GM12878 (cell line): ENCODE measurements around the gene JPH4. TPM values are rescaled to one million over a fixed set of nuclear protein-coding genes. Genes with fewer than 3 reads are reported as not detected.

ENCODE experiments used
- ATAC-seq: fragments of 200-7000 bp; cut with Tn5 transposase; 3 replicates; pipeline ENCODE4 v1.9.1; 2020; ENCODE audit warnings: mild to moderate bottlenecking, moderate library complexity
- BruUV-seq: library from RNA; stranded (reverse); fragments of 400-500 nt; replicated peaks from 2 replicates; lab custom pipeline; 2021; lab: Mats Ljungman, UMichigan
- CTCF ChIA-PET: fragments of 300-600 bp; sonication (Branson Sonifier 250); formaldehyde crosslinking; extraction: SDS; loops from one replicate; lab custom pipeline; 2021; ENCODE audit warnings: inconsistent platforms; lab: Yijun Ruan, JAX
- POLR2A ChIA-PET: fragments of 350-600 bp; formaldehyde crosslinking; extraction: SDS; loops from one replicate; lab custom pipeline; 2021; ENCODE audit warnings: inconsistent platforms; lab: Charles Lee
- RAD21 ChIA-PET: fragments of 300-600 bp; sonication (Branson Sonifier 250); formaldehyde crosslinking; loops from one replicate; lab custom pipeline; 2023; ENCODE audit warnings: antibody characterized with exemption; ENCODE audit not compliant: unreplicated experiment; lab: Charles Lee
- SMC1A ChIA-PET: fragments of 300-600 bp; sonication (Branson Sonifier 250); formaldehyde crosslinking; loops from one replicate; lab custom pipeline; 2023; ENCODE audit not compliant: unreplicated experiment, uncharacterized antibody; lab: Charles Lee
- DNase-seq: peaks from one replicate; pipeline ENCODE4 v3.0.0-alpha.2; 2011; ENCODE audit warnings: low read depth, low spot score
- FAIRE-seq: peaks from 3 replicates; lab custom pipeline; 2011; peaks lifted over from hg19 to GRCh38; lab: Jason Lieb, UNC
- H2AFZ ChIP-seq: 2 replicates; pipeline ENCODE4 v1.6.0; 2011; ENCODE audit warnings: low read depth, low read length, control low read depth; ENCODE audit not compliant: control insufficient read depth
- H3K27ac ChIP-seq: 2 replicates; pipeline ENCODE4 v1.5.1; 2011; ENCODE audit warnings: control low read depth; ENCODE audit not compliant: control insufficient read depth, insufficient read depth
- H3K27me3 ChIP-seq, 2 experiments: replicated peaks in 1 of 2; 2 replicates each; pipeline versions ENCODE4 v1.6.0 to v1.6.1; 2011; ENCODE audit warnings: low read length in 1 of 2; ENCODE audit not compliant: control insufficient read depth in 2 of 2, insufficient read depth in 2 of 2
- H3K36me3 ChIP-seq, 2 experiments: 2 replicates each; pipeline ENCODE4 v1.5.1; 2011; ENCODE audit warnings: low read length in 1 of 2; ENCODE audit not compliant: control insufficient read depth in 2 of 2, insufficient read depth in 2 of 2
- H3K4me1 ChIP-seq: 2 replicates; pipeline ENCODE4 v1.6.1; 2011; ENCODE audit warnings: mild to moderate bottlenecking, low read length, moderate library complexity, mixed read lengths; ENCODE audit not compliant: control insufficient read depth, insufficient read depth
- H3K4me2 ChIP-seq: 2 replicates; pipeline ENCODE4 v1.6.0; 2011; ENCODE audit warnings: control low read depth; ENCODE audit not compliant: control insufficient read depth, insufficient read depth
- H3K4me3 ChIP-seq: fragments of 200-600 bp; sonication (generic); 2 replicates; pipeline ENCODE4 v1.5.1; 2016
- H3K79me2 ChIP-seq: 2 replicates; pipeline ENCODE4 v1.6.0; 2011; ENCODE audit warnings: low read length; ENCODE audit not compliant: control insufficient read depth, insufficient read depth
- H3K9ac ChIP-seq: 2 replicates; pipeline ENCODE4 v1.8.0; 2011; ENCODE audit warnings: low read length, control low read depth, mixed read lengths; ENCODE audit not compliant: control insufficient read depth, insufficient read depth
- H3K9me3 ChIP-seq: replicated peaks from 3 replicates; pipeline ENCODE4 v1.5.1; 2011; ENCODE audit warnings: mild to moderate bottlenecking, low read length; ENCODE audit not compliant: control insufficient read depth, insufficient read depth
- H4K20me1 ChIP-seq: 2 replicates; pipeline ENCODE4 v1.6.0; 2011; ENCODE audit not compliant: control insufficient read depth, insufficient read depth
- ASH2L ChIP-seq: fragments of 300-600, 200-600 bp; sonication (generic); IDR thresholded peaks from 2 replicates; pipeline ENCODE4 v1.6.1; 2017; ENCODE audit warnings: low read depth, mild to moderate bottlenecking, borderline replicate concordance
- CBFB ChIP-seq: IDR thresholded peaks from 2 replicates; pipeline ENCODE4 v1.6.1; 2016; ENCODE audit warnings: antibody characterized with exemption, low read depth
- MYC ChIP-seq: IDR thresholded peaks from 2 replicates; pipeline ENCODE4 v1.6.1; 2011; ENCODE audit warnings: mild to moderate bottlenecking, low read length, moderate library complexity, inconsistent platforms; ENCODE audit not compliant: insufficient read depth, insufficient replicate concordance, insufficient read length, severe bottlenecking
- NR2F1 ChIP-seq: fragments of 450-650 bp; conservative IDR thresholded peaks from 2 replicates; pipeline ENCODE4 v1.6.1; 2017; ENCODE audit warnings: mild to moderate bottlenecking
- PAX8 ChIP-seq: fragments of 450-650 bp; IDR thresholded peaks from 2 replicates; pipeline ENCODE4 v1.6.1; 2017; ENCODE audit warnings: mild to moderate bottlenecking, moderate library complexity
- SMARCA5 ChIP-seq: fragments of 450-650 bp; IDR thresholded peaks from 2 replicates; pipeline ENCODE4 v1.6.1; 2017; ENCODE audit warnings: mild to moderate bottlenecking
- TAF1 ChIP-seq: IDR thresholded peaks from 2 replicates; pipeline ENCODE4 v1.6.1; 2011; ENCODE audit warnings: mild to moderate bottlenecking, low read depth, low read length, borderline replicate concordance
- WGBS: methylation state at CpG from one replicate; pipeline ENCODE4 v1.1.6; 2016; ENCODE audit warnings: low lambda C conversion rate; ENCODE audit not compliant: insufficient replicate concordance, insufficient coverage; ENCODE audit errors: missing lambda C conversion rate; 5-methylcytosine and 5-hydroxymethylcytosine counted together
- in situ Hi-C: fragments of 300-500 bp; cut with MboI; formaldehyde crosslinking; loops from 9 replicates; pipeline ENCODE4 v1.14.3; 2018; ENCODE audit warnings: mixed read lengths
- intact Hi-C: fragments of 100-400 bp; cut with micrococcal nuclease; formaldehyde crosslinking; loops from one replicate; pipeline ENCODE4 v1.14.2; 2022; ENCODE audit not compliant: unreplicated experiment
- polyA plus RNA-seq, 11 experiments: library from polyadenylated mRNA; depleted of rRNA in 4 of 11; unstranded in 6 of 11; stranded (reverse) in 5 of 11; fragments of >200 nt; fragmentation: Nextera tagmentation in 4 of 11; fragmentation: Illumina TruSeq in 1 of 11; extraction: Ambion mirVana in 4 of 11; extraction: Trizol in 1 of 11; gene quantifications; 1 replicate in 1 of 11; 2 replicates in 10 of 11; pipeline versions ENCODE4 v1.2.1 to v1.2.3, GENCODE V29; 2011 to 2016; ENCODE audit warnings: inconsistent platforms in 2 of 11, missing spikeins in 2 of 11, low read depth in 1 of 11
- total RNA-seq, 4 experiments: library from RNA; depleted of rRNA in 3 of 4; stranded (reverse); fragments of >200 nt in 3 of 4; fragmentation: Illumina TruSeq in 1 of 4; extraction: Trizol in 1 of 4; gene quantifications; 2 replicates each; pipeline versions ENCODE4 v1.2.1 to v1.2.3, GENCODE V29; 2013 to 2021
- TF ChIP-seq, protein P1 (sequence below): fragments of 450-650 bp; IDR thresholded peaks from 2 replicates; pipeline ENCODE4 v1.6.1; 2017; ENCODE audit warnings: antibody characterized with exemption, mild to moderate bottlenecking, moderate library complexity

Gene JPH4
- total and polyA plus RNA-seq, 10 of the 15 experiments (the other 5 are each of a cell fraction or from before 2014, with no cell fraction given) = 0.48 to 10.3 (median 3.8) TPM

DNA sequence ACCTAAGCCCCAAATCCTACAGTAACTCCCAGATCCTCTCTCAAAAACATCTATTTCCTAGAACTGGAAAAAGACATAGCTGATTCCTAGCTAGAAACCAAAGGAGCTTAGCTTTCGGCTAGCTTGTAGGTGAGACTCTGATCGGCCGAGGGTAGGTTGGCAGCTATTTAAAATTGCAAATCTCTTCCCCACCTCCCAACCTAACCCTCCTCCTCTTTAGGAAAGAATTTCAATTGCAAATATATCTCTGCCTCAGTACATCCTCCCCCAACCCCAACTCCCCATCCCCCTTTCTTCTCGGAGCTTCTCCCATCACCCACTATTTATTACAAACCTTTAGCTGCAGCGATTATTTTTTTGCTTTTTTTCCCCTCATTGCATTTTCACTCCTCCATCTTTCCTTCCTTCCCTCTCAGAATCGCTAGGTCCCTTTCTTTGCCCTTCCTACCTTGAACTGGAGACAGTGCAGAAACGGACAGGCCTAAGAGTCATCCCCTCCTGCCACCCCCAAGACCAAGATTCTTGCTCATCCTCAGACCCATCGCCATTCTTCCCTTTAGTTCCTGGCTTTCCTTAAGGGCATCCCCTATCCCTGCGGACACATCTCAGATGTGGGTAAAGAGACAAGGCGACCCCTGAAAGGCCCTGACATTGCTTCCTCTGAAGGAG lies 40.4 kb downstream of the JPH4 start:
- Histone ChIP-seq H2AFZ (no peak overlapping the region), H3K36me3 (no peaks in the 10 kb centered on the region), H3K79me2 (no peaks in the 10 kb centered on the region), H3K4me1 (no peaks in the 10 kb centered on the region), H3K9ac (no peak overlapping the region), H3K4me2 (no peak overlapping the region), H3K27ac (no peak overlapping the region), H3K4me3 (no peak overlapping the region), H3K27me3 (no peaks in the 10 kb centered on the region), H4K20me1 (no peaks in the 10 kb centered on the region), H3K9me3 (no peaks in the 10 kb centered on the region)
- TF ChIP-seq NR2F1 (no peak), CBFB (no peak), ASH2L (no peak), SMARCA5 (no peak), MYC (no peak), PAX8 (no peak), TAF1 (no peak)
- TF ChIP-seq, protein P1, sequence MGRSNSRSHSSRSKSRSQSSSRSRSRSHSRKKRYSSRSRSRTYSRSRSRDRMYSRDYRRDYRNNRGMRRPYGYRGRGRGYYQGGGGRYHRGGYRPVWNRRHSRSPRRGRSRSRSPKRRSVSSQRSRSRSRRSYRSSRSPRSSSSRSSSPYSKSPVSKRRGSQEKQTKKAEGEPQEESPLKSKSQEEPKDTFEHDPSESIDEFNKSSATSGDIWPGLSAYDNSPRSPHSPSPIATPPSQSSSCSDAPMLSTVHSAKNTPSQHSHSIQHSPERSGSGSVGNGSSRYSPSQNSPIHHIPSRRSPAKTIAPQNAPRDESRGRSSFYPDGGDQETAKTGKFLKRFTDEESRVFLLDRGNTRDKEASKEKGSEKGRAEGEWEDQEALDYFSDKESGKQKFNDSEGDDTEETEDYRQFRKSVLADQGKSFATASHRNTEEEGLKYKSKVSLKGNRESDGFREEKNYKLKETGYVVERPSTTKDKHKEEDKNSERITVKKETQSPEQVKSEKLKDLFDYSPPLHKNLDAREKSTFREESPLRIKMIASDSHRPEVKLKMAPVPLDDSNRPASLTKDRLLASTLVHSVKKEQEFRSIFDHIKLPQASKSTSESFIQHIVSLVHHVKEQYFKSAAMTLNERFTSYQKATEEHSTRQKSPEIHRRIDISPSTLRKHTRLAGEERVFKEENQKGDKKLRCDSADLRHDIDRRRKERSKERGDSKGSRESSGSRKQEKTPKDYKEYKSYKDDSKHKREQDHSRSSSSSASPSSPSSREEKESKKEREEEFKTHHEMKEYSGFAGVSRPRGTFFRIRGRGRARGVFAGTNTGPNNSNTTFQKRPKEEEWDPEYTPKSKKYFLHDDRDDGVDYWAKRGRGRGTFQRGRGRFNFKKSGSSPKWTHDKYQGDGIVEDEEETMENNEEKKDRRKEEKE = no peak
- POLR2A ChIA-PET = interaction anchor here (0.7 kb wide), 1 partner anchor 18 kb away, joined by 4 read pairs; the partner anchor contains the start of gene THTPA
- no TSS peak for BruUV-seq
- intact Hi-C loops = loop anchor here (5.0 kb wide), 1 partner anchor 41 kb away; no protein-coding TSS in a partner anchor
- SMC1A ChIA-PET = interaction anchor here (0.5 to 1.9 kb wide), 5 partner anchors 12 to 370 kb away, joined by 3 to 4 read pairs (median 4); no protein-coding TSS in a partner anchor
- in situ Hi-C loops = no loop called here
- no peak for DNase-seq
- RAD21 ChIA-PET = interaction anchor here (0.6 to 2.3 kb wide), 2 partner anchors 20 to 60 kb away, joined by 3 to 10 read pairs; no protein-coding TSS in a partner anchor
- FAIRE-seq = no peak
- WGBS = 54% methylated on average over 9 of the region's 10 CpGs
- CTCF ChIA-PET = interaction anchor here (0.9 to 11.4 kb wide), 13 partner anchors 9 to 212 kb away, joined by 3 to 131 read pairs (median 5); partner anchors contain the start of genes AP1G2 and ZFHX2
- no peak for ATAC-seq
